ENCODE measurements around the gene VPS41.

GRCh38 chr7:38878694-38879457 is 30.1 kb downstream of the VPS41 start:
- TF ChIP-seq ZFX (IDR thresholded peaks at IDR 0.05): no peak
- TF ChIP-seq, protein P1, sequence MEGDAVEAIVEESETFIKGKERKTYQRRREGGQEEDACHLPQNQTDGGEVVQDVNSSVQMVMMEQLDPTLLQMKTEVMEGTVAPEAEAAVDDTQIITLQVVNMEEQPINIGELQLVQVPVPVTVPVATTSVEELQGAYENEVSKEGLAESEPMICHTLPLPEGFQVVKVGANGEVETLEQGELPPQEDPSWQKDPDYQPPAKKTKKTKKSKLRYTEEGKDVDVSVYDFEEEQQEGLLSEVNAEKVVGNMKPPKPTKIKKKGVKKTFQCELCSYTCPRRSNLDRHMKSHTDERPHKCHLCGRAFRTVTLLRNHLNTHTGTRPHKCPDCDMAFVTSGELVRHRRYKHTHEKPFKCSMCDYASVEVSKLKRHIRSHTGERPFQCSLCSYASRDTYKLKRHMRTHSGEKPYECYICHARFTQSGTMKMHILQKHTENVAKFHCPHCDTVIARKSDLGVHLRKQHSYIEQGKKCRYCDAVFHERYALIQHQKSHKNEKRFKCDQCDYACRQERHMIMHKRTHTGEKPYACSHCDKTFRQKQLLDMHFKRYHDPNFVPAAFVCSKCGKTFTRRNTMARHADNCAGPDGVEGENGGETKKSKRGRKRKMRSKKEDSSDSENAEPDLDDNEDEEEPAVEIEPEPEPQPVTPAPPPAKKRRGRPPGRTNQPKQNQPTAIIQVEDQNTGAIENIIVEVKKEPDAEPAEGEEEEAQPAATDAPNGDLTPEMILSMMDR (conservative IDR thresholded peaks at IDR 0.05): no peak
